ENCODE results near the gene RCAN3. TPM values are rescaled to one million over a fixed set of nuclear protein-coding genes. Genes with fewer than 3 reads are reported as not detected.
A peak's percentile ranks its signal among the peaks of the same experiment; 100 is the strongest.
"Not testable (repeated sequence)": the region's sequence is repeated elsewhere in the genome, so short reads cannot be mapped to it uniquely, and the experiment has no call there.

The RCAN3 gene
- total RNA-seq (2012; rRNA removed): 1.0 and 4.8 TPM in 2 replicates

- Histone ChIP-seq H3K9me3 (replicated peaks; ENCODE audit: low read length) (no peaks in the 10 kb centered on the region), H3K9ac (ENCODE audit: low read depth, low read length) (peak within 1 kb of the TSS; percentile 79), H3K4me1 (ENCODE audit: control insufficient read depth, insufficient read depth, low read length) (peaks cover 10% of the 10 kb centered on the region), H3K4me3 (ENCODE audit: low read length) (peak within 1 kb of the TSS; percentile 84), H3K27me3 (ENCODE audit: control insufficient read depth, insufficient read depth, low read length) (peaks cover 22% of the 10 kb centered on the region), H3K36me3 (ENCODE audit: insufficient read depth, low read length) (no peaks in the 10 kb centered on the region), H3K4me2 (ENCODE audit: low read length) (peak within 1 kb of the TSS; percentile 93)
Observed at GRCh38 chr1:24502709-24503058, at the start of gene RCAN3. Gene RCAN3 (plus strand): TSS chr1:24502836. CDS start chr1:24514373, 11,537 bp downstream.

GRCh38 chr1:24452922-24453485, 49.6 kb upstream of the RCAN3 start:
- no peaks in the 10 kb centered on the region for H3K9me3 ChIP-seq (replicated peaks; ENCODE audit: low read length)

GRCh38 chr1:24454673-24455072, 48.0 kb upstream of the RCAN3 start:
- Histone ChIP-seq H3K9ac (ENCODE audit: low read depth, low read length) (no peak overlapping the region), H3K4me3 (ENCODE audit: low read length) (no peak overlapping the region), H3K9me3 (replicated peaks; ENCODE audit: low read length) (no peaks in the 10 kb centered on the region), H3K27me3 (ENCODE audit: control insufficient read depth, insufficient read depth, low read length) (no peaks in the 10 kb centered on the region), H3K4me2 (ENCODE audit: low read length) (no peak overlapping the region), H3K4me1 (ENCODE audit: control insufficient read depth, insufficient read depth, low read length) (no peaks in the 10 kb centered on the region), H3K36me3 (ENCODE audit: insufficient read depth, low read length) (peaks cover 31% of the 10 kb centered on the region)

More at GRCh38 chr1:24452922-24453485, 49.6 kb upstream of the RCAN3 start:
- Histone ChIP-seq H3K9ac (ENCODE audit: low read depth, low read length) (no peak overlapping the region), H3K36me3 (ENCODE audit: insufficient read depth, low read length) (peaks cover 26% of the 10 kb centered on the region), H3K4me1 (ENCODE audit: control insufficient read depth, insufficient read depth, low read length) (no peaks in the 10 kb centered on the region), H3K4me2 (ENCODE audit: low read length) (no peak overlapping the region), H3K27me3 (ENCODE audit: control insufficient read depth, insufficient read depth, low read length) (no peaks in the 10 kb centered on the region), H3K4me3 (ENCODE audit: low read length) (no peak overlapping the region)

- H3K36me3 ChIP-seq (ENCODE audit: insufficient read depth, low read length): peaks cover 34% of the 10 kb centered on the region
Observed at GRCh38 chr1:24455272-24455671, 47.4 kb upstream of the RCAN3 start.

GRCh38 chr1:24457866-24458265, 44.8 kb upstream of the RCAN3 start:
- peaks cover 28% of the 10 kb centered on the region for H3K36me3 ChIP-seq (ENCODE audit: insufficient read depth, low read length)

More at GRCh38 chr1:24455272-24455671, 47.4 kb upstream of the RCAN3 start:
- H3K27me3 ChIP-seq (ENCODE audit: control insufficient read depth, insufficient read depth, low read length): no peaks in the 10 kb centered on the region
- H3K9me3 ChIP-seq (replicated peaks; ENCODE audit: low read length): no peaks in the 10 kb centered on the region
- no peak overlapping the region for H3K4me2 ChIP-seq (ENCODE audit: low read length)
- no peak overlapping the region for H3K4me3 ChIP-seq (ENCODE audit: low read length)
- H3K4me1 ChIP-seq (ENCODE audit: control insufficient read depth, insufficient read depth, low read length): no peaks in the 10 kb centered on the region
- H3K9ac ChIP-seq (ENCODE audit: low read depth, low read length): no peak overlapping the region

GRCh38 chr1:24459551-24460266, 42.9 kb upstream of the RCAN3 start:
- H3K9ac ChIP-seq (ENCODE audit: low read depth, low read length): no peak overlapping the region
- H3K27me3 ChIP-seq (ENCODE audit: control insufficient read depth, insufficient read depth, low read length): no peaks in the 10 kb centered on the region
- no peak overlapping the region for H3K4me3 ChIP-seq (ENCODE audit: low read length)
- H3K36me3 ChIP-seq (ENCODE audit: insufficient read depth, low read length): peaks cover 35% of the 10 kb centered on the region
- H3K4me1 ChIP-seq (ENCODE audit: control insufficient read depth, insufficient read depth, low read length): peaks cover 5% of the 10 kb centered on the region
- H3K9me3 ChIP-seq (replicated peaks; ENCODE audit: low read length): no peaks in the 10 kb centered on the region
- no peak overlapping the region for H3K4me2 ChIP-seq (ENCODE audit: low read length)

More at GRCh38 chr1:24457866-24458265, 44.8 kb upstream of the RCAN3 start:
- H3K4me2 ChIP-seq (ENCODE audit: low read length): no peak overlapping the region
- no peaks in the 10 kb centered on the region for H3K27me3 ChIP-seq (ENCODE audit: control insufficient read depth, insufficient read depth, low read length)
- H3K9ac ChIP-seq (ENCODE audit: low read depth, low read length): no peak overlapping the region
- H3K4me3 ChIP-seq (ENCODE audit: low read length): no peak overlapping the region
- H3K4me1 ChIP-seq (ENCODE audit: control insufficient read depth, insufficient read depth, low read length): peaks cover 5% of the 10 kb centered on the region
- no peaks in the 10 kb centered on the region for H3K9me3 ChIP-seq (replicated peaks; ENCODE audit: low read length)

GRCh38 chr1:24462128-24462527, 40.5 kb upstream of the RCAN3 start:
- not testable (repeated sequence) for H3K4me2 ChIP-seq (ENCODE audit: low read length); H3K9ac ChIP-seq (ENCODE audit: low read depth, low read length); H3K27me3 ChIP-seq (ENCODE audit: control insufficient read depth, insufficient read depth, low read length); H3K9me3 ChIP-seq (replicated peaks; ENCODE audit: low read length); H3K4me1 ChIP-seq (ENCODE audit: control insufficient read depth, insufficient read depth, low read length); H3K4me3 ChIP-seq (ENCODE audit: low read length)
- peaks cover 33% of the 10 kb centered on the region for H3K36me3 ChIP-seq (ENCODE audit: insufficient read depth, low read length)

- Histone ChIP-seq H3K27me3 (ENCODE audit: control insufficient read depth, insufficient read depth, low read length) (no peaks in the 10 kb centered on the region), H3K4me2 (ENCODE audit: low read length) (no peak overlapping the region), H3K4me1 (ENCODE audit: control insufficient read depth, insufficient read depth, low read length) (peaks cover 5% of the 10 kb centered on the region), H3K9ac (ENCODE audit: low read depth, low read length) (no peak overlapping the region), H3K36me3 (ENCODE audit: insufficient read depth, low read length) (peaks cover 23% of the 10 kb centered on the region), H3K9me3 (replicated peaks; ENCODE audit: low read length) (no peaks in the 10 kb centered on the region), H3K4me3 (ENCODE audit: low read length) (no peak overlapping the region)
Observed at GRCh38 chr1:24463776-24464735, 38.6 kb upstream of the RCAN3 start.

GRCh38 chr1:24465099-24465498, 37.5 kb upstream of the RCAN3 start:
- Histone ChIP-seq H3K9ac (ENCODE audit: low read depth, low read length) (no peak overlapping the region), H3K4me1 (ENCODE audit: control insufficient read depth, insufficient read depth, low read length) (peaks cover 5% of the 10 kb centered on the region), H3K4me3 (ENCODE audit: low read length) (no peak overlapping the region), H3K9me3 (replicated peaks; ENCODE audit: low read length) (no peaks in the 10 kb centered on the region), H3K27me3 (ENCODE audit: control insufficient read depth, insufficient read depth, low read length) (no peaks in the 10 kb centered on the region), H3K4me2 (ENCODE audit: low read length) (no peak overlapping the region), H3K36me3 (ENCODE audit: insufficient read depth, low read length) (peaks cover 16% of the 10 kb centered on the region)

GRCh38 chr1:24465638-24466037, 37.0 kb upstream of the RCAN3 start:
- no peaks in the 10 kb centered on the region for H3K27me3 ChIP-seq (ENCODE audit: control insufficient read depth, insufficient read depth, low read length)
- peaks cover 11% of the 10 kb centered on the region for H3K36me3 ChIP-seq (ENCODE audit: insufficient read depth, low read length)

GRCh38 chr1:24468685-24469316, 33.8 kb upstream of the RCAN3 start:
- Histone ChIP-seq H3K9me3 (replicated peaks; ENCODE audit: low read length) (no peaks in the 10 kb centered on the region), H3K4me3 (ENCODE audit: low read length) (no peak overlapping the region), H3K9ac (ENCODE audit: low read depth, low read length) (no peak overlapping the region), H3K4me2 (ENCODE audit: low read length) (no peak overlapping the region), H3K36me3 (ENCODE audit: insufficient read depth, low read length) (peaks cover 10% of the 10 kb centered on the region), H3K27me3 (ENCODE audit: control insufficient read depth, insufficient read depth, low read length) (no peaks in the 10 kb centered on the region), H3K4me1 (ENCODE audit: control insufficient read depth, insufficient read depth, low read length) (no peaks in the 10 kb centered on the region)

More at GRCh38 chr1:24465638-24466037, 37.0 kb upstream of the RCAN3 start:
- Histone ChIP-seq H3K4me1 (ENCODE audit: control insufficient read depth, insufficient read depth, low read length) (peaks cover 5% of the 10 kb centered on the region), H3K4me2 (ENCODE audit: low read length) (no peak overlapping the region), H3K9ac (ENCODE audit: low read depth, low read length) (no peak overlapping the region), H3K4me3 (ENCODE audit: low read length) (no peak overlapping the region), H3K9me3 (replicated peaks; ENCODE audit: low read length) (no peaks in the 10 kb centered on the region)

Measured in skeletal muscle satellite cell (primary cell).